Transverse colon (tissue), 4 donors: ENCODE results near the gene SGIP1. TPM values are rescaled to one million over a fixed set of nuclear protein-coding genes. Genes with fewer than 3 reads are reported as not detected.

Source experiments
- DNase-seq: peaks from one replicate; pipeline ENCODE4 v3.0.0-alpha.2; 2019
- H3K27ac ChIP-seq, 4 donors: fragments of 200-600 bp; sonication (generic); 2 replicates each; pipeline ENCODE4 v1.5.1; 2016 to 2018; ENCODE audit warnings: inconsistent platforms in 4 of 4
- H3K27me3 ChIP-seq: fragments of 200-600 bp; sonication (generic); 2 replicates; pipeline ENCODE4 v1.5.1; 2017; ENCODE audit warnings: inconsistent platforms
- H3K36me3 ChIP-seq, 4 donors: fragments of 200-600 bp; sonication (generic); 2 replicates each; pipeline ENCODE4 v1.5.1; 2017 to 2019; ENCODE audit warnings: inconsistent platforms in 4 of 4
- H3K4me1 ChIP-seq, 4 donors: fragments of 200-600 bp; sonication (generic); 2 replicates each; pipeline ENCODE4 v1.5.1; 2017 to 2020; ENCODE audit warnings: inconsistent platforms in 4 of 4
- H3K4me3 ChIP-seq, 4 donors: fragments of 200-600 bp; sonication (generic); 1 replicate in 1 of 4; 2 replicates in 3 of 4; pipeline versions ENCODE4 v1.5.1 to v1.6.1; 2017 to 2019; ENCODE audit warnings: inconsistent platforms in 4 of 4
- H3K9me3 ChIP-seq, 2 donors: fragments of 200-600 bp; sonication (generic); 2 replicates each; pipeline ENCODE4 v1.5.1; 2017 to 2019; ENCODE audit warnings: inconsistent platforms in 2 of 2
- CTCF ChIP-seq, 5 experiments: fragments of 200-600 bp in 3 of 5; fragments of 450-650 bp in 2 of 5; sonication (generic) in 3 of 5; IDR thresholded peaks; 1 replicate in 2 of 5; 2 replicates in 3 of 5; pipeline ENCODE4 v1.5.1; 2016 to 2017; ENCODE audit warnings: antibody characterized with exemption in 5 of 5, inconsistent platforms in 3 of 5, mild to moderate bottlenecking in 2 of 5, moderate library complexity in 1 of 5
- EP300 ChIP-seq: sonication (generic); formaldehyde crosslinking; IDR thresholded peaks from one replicate; pipeline ENCODE4 v1.6.1; 2017; ENCODE audit warnings: antibody characterized with exemption, low read depth
- POLR2A ChIP-seq: fragments of 450-650 bp; IDR thresholded peaks from one replicate; pipeline ENCODE4 v1.6.1; 2016; ENCODE audit warnings: antibody characterized with exemption, mild to moderate bottlenecking, moderate library complexity
- POLR2AphosphoS5 ChIP-seq, 3 donors: sonication (generic); formaldehyde crosslinking; IDR thresholded peaks; one replicate each; pipeline ENCODE4 v1.6.1; 2016; ENCODE audit warnings: antibody characterized with exemption in 3 of 3
- WGBS, 2 donors: methylation state at CpG; one replicate each; pipeline ENCODE4 v1.1.5; 2018; ENCODE audit warnings: low coverage in 1 of 2; 5-methylcytosine and 5-hydroxymethylcytosine counted together
- in situ Hi-C, 4 donors: fragments of 200-750 bp; cut with MboI; loops; one replicate each; pipeline versions ENCODE4 v1.15.0 to v1.15.1; 2017; ENCODE audit warnings: low sequenced_read_pairs in 3 of 4, low pct_ligation_motif_present in 1 of 4, low pct_unique_long_range_greater_than_20kb in 1 of 4
- intact Hi-C: fragments of 100-400 bp; cut with DNase I; formaldehyde crosslinking; loops from one replicate; pipeline ENCODE4 v1.15.1; 2023; ENCODE audit warnings: low total_unique reads
- total RNA-seq, 4 donors: library from RNA; depleted of rRNA; stranded (reverse); fragments of >200 nt; gene quantifications; one replicate each; pipeline ENCODE4 v1.1.0, GENCODE V29; 2016

SGIP1 gene
- total RNA-seq, 4 donors from 2014 or later, result 1.4 to 1.8 TPM; not detected in 2

- TF ChIP-seq POLR2A, result no peak
- no peak for TF ChIP-seq EP300
- no peak for TF ChIP-seq POLR2AphosphoS5 (IDR thresholded peaks at IDR 0.05)
- TF ChIP-seq CTCF (IDR thresholded peaks at IDR 0.05), result no peak
- 18 to 20% methylated on average over 3 to 35 of the region's 35 CpGs for WGBS, 2 donors
- Histone ChIP-seq H3K27me3 (peaks cover 32% of the 10 kb centered on the region), H3K9me3 (no peaks in the 10 kb centered on the region), H3K4me3 (peak within 1 kb of the TSS in 3 of 4 donors; percentile 16 to 46 (median 26)), H3K36me3 (no peaks in the 10 kb centered on the region), H3K4me1 (peaks cover 0 to 7% (median 3%) of the 10 kb centered on the region in 4 donors), H3K27ac (peak within 1 kb of the TSS in 1 of 4 donors; percentile 23)
- in situ Hi-C loops, result loop anchor here (25.0 kb wide), 3 partner anchors 235 to 735 kb away; partner anchors contain the start of gene C1orf141 (in 1 of the 4)
- intact Hi-C loops, result no loop called here
- DNase-seq, result peak; percentile 22
Measured at GRCh38 chr1:66752000-66752592, 218.1 kb downstream of the SGIP1 start, which contains the start of gene DYNLT5. Gene DYNLT5 (plus strand): TSS chr1:66752459. CDS start chr1:66754659, 2,200 bp downstream.

- in situ Hi-C loops (loop anchor here (25.0 kb wide), 3 partner anchors 234 to 734 kb away; partner anchors contain the start of gene C1orf141 (in 1 of the 4)), intact Hi-C loops (no loop called here)
- Histone ChIP-seq H3K27ac (peak overlapping the region in 1 of 4 donors; percentile 23), H3K4me1 (peaks cover 0 to 7% (median 3%) of the 10 kb centered on the region in 4 donors), H3K27me3 (peaks cover 32% of the 10 kb centered on the region), H3K4me3 (peak overlapping the region in 3 of 4 donors; percentile 16 to 46 (median 26)), H3K36me3 (no peaks in the 10 kb centered on the region), H3K9me3 (no peaks in the 10 kb centered on the region)
- WGBS, 2 donors, result 43 to 52% methylated on average over 10 to 18 of the region's 18 CpGs
- TF ChIP-seq CTCF (IDR thresholded peaks at IDR 0.05) (no peak), POLR2A (no peak), POLR2AphosphoS5 (IDR thresholded peaks at IDR 0.05) (no peak), EP300 (no peak)
- no peak for DNase-seq
Measured at GRCh38 chr1:66752671-66753371, 218.9 kb downstream of the SGIP1 start.

GRCh38 chr1:66757722-66758240, 223.8 kb downstream of the SGIP1 start:
- Histone ChIP-seq H3K9me3 (no peaks in the 10 kb centered on the region), H3K4me1 (peaks cover 0 to under 1% (median 0%) of the 10 kb centered on the region in 4 donors), H3K36me3 (no peaks in the 10 kb centered on the region), H3K27me3 (peaks cover 12% of the 10 kb centered on the region), H3K4me3 (no peak overlapping the region), H3K27ac (no peak overlapping the region)
- in situ Hi-C loops, result loop anchor here (25.0 kb wide), 3 partner anchors 230 to 730 kb away; partner anchors contain the start of gene C1orf141 (in 1 of the 4)
- intact Hi-C loops, result no loop called here
- TF ChIP-seq CTCF (IDR thresholded peaks at IDR 0.05) (no peak), POLR2AphosphoS5 (IDR thresholded peaks at IDR 0.05) (no peak), POLR2A (no peak), EP300 (no peak)
- no peak for DNase-seq
- WGBS, 2 donors, result 82 to 87% methylated on average over 4 to 6 of the region's 6 CpGs

- intact Hi-C loops (no loop called here), in situ Hi-C loops (loop anchor here (25.0 kb wide), 3 partner anchors 229 to 729 kb away; partner anchors contain the start of gene C1orf141 (in 1 of the 4))
- H3K36me3 ChIP-seq, result no peaks in the 10 kb centered on the region
- no peak for DNase-seq
- H3K4me3 ChIP-seq, result no peak overlapping the region
- no peak for TF ChIP-seq POLR2A
- TF ChIP-seq EP300, result no peak
- TF ChIP-seq POLR2AphosphoS5 (IDR thresholded peaks at IDR 0.05), result no peak
- no peak for TF ChIP-seq CTCF (IDR thresholded peaks at IDR 0.05)
- H3K27ac ChIP-seq, result no peak overlapping the region
- H3K4me1 ChIP-seq, result no peaks in the 10 kb centered on the region
- H3K9me3 ChIP-seq, result no peaks in the 10 kb centered on the region
- WGBS, 2 donors, result 71 to 75% methylated on average over 1 of the region's 1 CpG
- H3K27me3 ChIP-seq, result peaks cover 7% of the 10 kb centered on the region
Measured at GRCh38 chr1:66758241-66758755, 224.3 kb downstream of the SGIP1 start.
